HCT116 (cell line): ENCODE results near the gene IP6K3. TPM values are rescaled to one million over a fixed set of nuclear protein-coding genes. Genes with fewer than 3 reads are reported as not detected.

Experiments
- ATAC-seq: fragments of 200-7000 bp; cut with Tn5 transposase; 2 replicates; pipeline ENCODE4 v1.9.1; 2020; ENCODE audit warnings: mild to moderate bottlenecking, moderate library complexity
- BruUV-seq: library from RNA; stranded (reverse); fragments of 400-500 nt; replicated peaks from 2 replicates; lab custom pipeline; 2021; lab: Mats Ljungman, UMichigan
- CTCF ChIA-PET: fragments of 300-600 bp; sonication (Branson Sonifier 250); formaldehyde crosslinking; loops from one replicate; lab custom pipeline; 2021; ENCODE audit warnings: antibody characterized with exemption; lab: Charles Lee
- POLR2A ChIA-PET: fragments of 300-600, 350-600 bp; sonication (Branson Sonifier 250); formaldehyde crosslinking; loops from one replicate; lab custom pipeline; 2021; ENCODE audit warnings: antibody characterized with exemption; lab: Charles Lee
- RAD21 ChIA-PET, 2 experiments: fragments of 300-600 bp; sonication (Branson Sonifier 250); formaldehyde crosslinking; loops; one replicate each; lab custom pipeline; 2023; ENCODE audit warnings: low total read pairs in 2 of 2; ENCODE audit not compliant: uncharacterized antibody in 2 of 2, unreplicated experiment in 2 of 2, low non-redundant PET in 1 of 2; lab: Charles Lee
- DNase-seq: peaks from one replicate; pipeline ENCODE4 v3.0.0-alpha.2; 2010; ENCODE audit warnings: low read depth, low spot score
- H2AFZ ChIP-seq: fragments of 200-600 bp; shearing (Covaris generic), sonication (generic); 2 replicates; pipeline ENCODE4 v1.6.1; 2017; ENCODE audit warnings: low read depth, mixed run types, mixed read lengths, antibody characterized with exemption, low read length; ENCODE audit not compliant: poor library complexity, severe bottlenecking
- H3K27ac ChIP-seq: 2 replicates; pipeline ENCODE4 v1.5.1; 2012; ENCODE audit warnings: low read depth, low read length
- H3K27me3 ChIP-seq: fragments of 200-600 bp; sonication (generic); 2 replicates; pipeline ENCODE4 v1.6.1; 2016; ENCODE audit warnings: mixed run types, low read length, mixed read lengths; ENCODE audit not compliant: insufficient read depth
- H3K36me3 ChIP-seq, 2 experiments: fragments of 200-500 bp in 1 of 2; fragments of 200-600 bp in 1 of 2; sonication (Bioruptor generic) in 1 of 2; sonication (generic) in 1 of 2; 2 replicates each; pipeline versions ENCODE4 v1.5.1 to v1.6.1; 2014 to 2016; ENCODE audit warnings: low read length in 2 of 2, inconsistent platforms in 1 of 2, mixed read lengths in 1 of 2, mixed run types in 1 of 2; ENCODE audit not compliant: insufficient read depth in 2 of 2, control insufficient read depth in 1 of 2
- H3K4me1 ChIP-seq, 2 experiments: fragments of 200-600 bp in 1 of 2; sonication (generic) in 1 of 2; 2 replicates each; pipeline versions ENCODE4 v1.5.1 to v1.6.1; 2012 to 2017; ENCODE audit warnings: low read length in 2 of 2, inconsistent platforms in 1 of 2, mild to moderate bottlenecking in 1 of 2, mixed read lengths in 1 of 2, mixed run types in 1 of 2, moderate library complexity in 1 of 2; ENCODE audit not compliant: insufficient read depth in 2 of 2, control insufficient read depth in 1 of 2
- H3K4me2 ChIP-seq: fragments of 200-600 bp; sonication (generic); 2 replicates; pipeline ENCODE4 v1.6.1; 2017; ENCODE audit warnings: mixed run types, low read length, mixed read lengths
- H3K4me3 ChIP-seq, 2 experiments: fragments of 200-600 bp in 1 of 2; sonication (generic) in 1 of 2; replicated peaks in 1 of 2; 2 replicates each; pipeline ENCODE4 v1.5.1; 2011 to 2016; ENCODE audit warnings: low read length in 2 of 2, control low read depth in 1 of 2, low read depth in 1 of 2, mild to moderate bottlenecking in 1 of 2, mixed read lengths in 1 of 2, mixed run types in 1 of 2
- H3K79me2 ChIP-seq: fragments of 200-600 bp; sonication (generic); 2 replicates; pipeline ENCODE4 v1.6.1; 2017; ENCODE audit warnings: mild to moderate bottlenecking, mixed run types, low read length, moderate library complexity, mixed read lengths; ENCODE audit not compliant: insufficient read depth
- H3K9ac ChIP-seq: fragments of 200-600 bp; sonication (generic); 2 replicates; pipeline ENCODE4 v1.6.1; 2016; ENCODE audit warnings: low read length, mixed read lengths
- H3K9me2 ChIP-seq: fragments of 200-600 bp; sonication (generic), shearing (Covaris generic); 2 replicates; pipeline ENCODE4 v1.6.1; 2017; ENCODE audit warnings: mixed run types, mild to moderate bottlenecking, moderate library complexity; ENCODE audit not compliant: insufficient read depth
- H3K9me3 ChIP-seq, 2 experiments: fragments of 200-500 bp in 1 of 2; fragments of 200-600 bp in 1 of 2; sonication (Bioruptor generic) in 1 of 2; sonication (generic) in 1 of 2; 2 replicates each; pipeline ENCODE4 v1.6.1; 2014 to 2017; ENCODE audit warnings: low read length in 2 of 2, mixed read lengths in 2 of 2, inconsistent platforms in 1 of 2, low read depth in 1 of 2, mild to moderate bottlenecking in 1 of 2, mixed run types in 1 of 2, moderate library complexity in 1 of 2; ENCODE audit not compliant: control insufficient read depth in 1 of 2, insufficient read depth in 1 of 2
- H4K20me1 ChIP-seq: fragments of 200-600 bp; sonication (generic), shearing (Covaris generic); 2 replicates; pipeline ENCODE4 v1.6.1; 2017; ENCODE audit warnings: mixed run types, mild to moderate bottlenecking, moderate library complexity; ENCODE audit not compliant: insufficient read depth
- CBX3 ChIP-seq: IDR thresholded peaks from 2 replicates; pipeline ENCODE4 v1.6.1; 2012; ENCODE audit warnings: low read depth
- EGR1 ChIP-seq: IDR thresholded peaks from 2 replicates; pipeline ENCODE4 v1.6.1; 2012; ENCODE audit warnings: low read depth
- ELF1 ChIP-seq: IDR thresholded peaks from 2 replicates; pipeline ENCODE4 v1.6.1; 2012; ENCODE audit warnings: low read depth, borderline replicate concordance
- EZH2 ChIP-seq: fragments of 200-600 bp; sonication (generic); IDR thresholded peaks from 2 replicates; pipeline ENCODE4 v1.6.1; 2017; ENCODE audit warnings: antibody characterized with exemption, mixed run types
- EZH2phosphoT487 ChIP-seq: fragments of 200-600 bp; IDR thresholded peaks from 2 replicates; pipeline ENCODE4 v1.6.1; 2018; ENCODE audit warnings: antibody characterized with exemption, borderline replicate concordance
- FOSL1 ChIP-seq: IDR thresholded peaks from 2 replicates; pipeline ENCODE4 v1.6.1; 2012; ENCODE audit warnings: low read depth
- JUND ChIP-seq: IDR thresholded peaks from 2 replicates; pipeline ENCODE4 v1.6.1; 2012
- MAX ChIP-seq: IDR thresholded peaks from 2 replicates; pipeline ENCODE4 v1.6.1; 2012
- RAD21 ChIP-seq: IDR thresholded peaks from 2 replicates; pipeline ENCODE4 v1.6.1; 2012; ENCODE audit warnings: low read depth, mild to moderate bottlenecking
- SP1 ChIP-seq: IDR thresholded peaks from 2 replicates; pipeline ENCODE4 v1.6.1; 2012; ENCODE audit warnings: low read depth
- SRF ChIP-seq: IDR thresholded peaks from 2 replicates; pipeline ENCODE4 v1.6.1; 2012; ENCODE audit warnings: low read depth
- TCF7L2 ChIP-seq: IDR thresholded peaks from 2 replicates; pipeline ENCODE4 v1.7.0; 2011; ENCODE audit warnings: borderline replicate concordance, inconsistent platforms; ENCODE audit not compliant: insufficient read depth, insufficient read length; ENCODE audit errors: extremely low read depth
- YY1 ChIP-seq: IDR thresholded peaks from 2 replicates; pipeline ENCODE4 v1.6.1; 2011; ENCODE audit warnings: low read length, low read depth, moderate library complexity, mild to moderate bottlenecking; ENCODE audit not compliant: insufficient replicate concordance; ENCODE audit errors: extremely low read depth
- ZBTB33 ChIP-seq: IDR thresholded peaks from 2 replicates; pipeline ENCODE4 v1.6.1; 2011; ENCODE audit warnings: mild to moderate bottlenecking, low read length, moderate library complexity; ENCODE audit not compliant: insufficient replicate concordance; ENCODE audit errors: extremely low read depth
- ZFX ChIP-seq: fragments of 450-650 bp; IDR thresholded peaks from 2 replicates; pipeline ENCODE4 v1.6.1; 2017
- ZNF274 ChIP-seq: fragments of 200-500 bp; sonication (Bioruptor generic); IDR thresholded peaks from 2 replicates; pipeline ENCODE4 v1.6.1; 2014; ENCODE audit warnings: mild to moderate bottlenecking, low read depth, low read length, inconsistent platforms
- intact Hi-C: fragments of 100-400 bp; cut with micrococcal nuclease; formaldehyde crosslinking; loops from 2 replicates; pipeline ENCODE4 v1.10.0; 2022
- total RNA-seq: library from RNA; stranded (reverse); gene quantifications from one replicate; pipeline ENCODE4 v1.2.1, GENCODE V29; 2021; ENCODE audit not compliant: unreplicated experiment
- TF ChIP-seq, protein P1 (sequence below): IDR thresholded peaks from 2 replicates; pipeline ENCODE4 v1.6.1; 2012; ENCODE audit warnings: low read depth
- TF ChIP-seq, protein P2 (sequence below), 3 experiments: fragments of 200-600 bp in 1 of 3; sonication (generic) in 1 of 3; IDR thresholded peaks in 2 of 3; conservative IDR thresholded peaks in 1 of 3; 2 replicates each; pipeline ENCODE4 v1.5.1; 2012 to 2017; ENCODE audit warnings: low read depth in 2 of 3, low read length in 2 of 3, antibody characterized with exemption in 1 of 3, borderline replicate concordance in 1 of 3, control low read depth in 1 of 3, mild to moderate bottlenecking in 1 of 3, mixed read lengths in 1 of 3, mixed run types in 1 of 3, moderate library complexity in 1 of 3; ENCODE audit not compliant: insufficient read depth in 1 of 3
- TF ChIP-seq, protein P3 (sequence below): IDR thresholded peaks from 2 replicates; pipeline ENCODE4 v1.6.1; 2012

The IP6K3 gene
- total RNA-seq, 1 experiment from 2014 or later, result not detected

GRCh38 chr6:33718713-33719112 lies 28.0 kb downstream of the IP6K3 start:
- no peak overlapping the region for H2AFZ ChIP-seq
- DNase-seq (no peak), ATAC-seq (no peak)
- no TSS peak for BruUV-seq
- no peaks in the 10 kb centered on the region for H3K79me2 ChIP-seq
- intact Hi-C loops, result no loop called here
- ChIA-PET RAD21 (no interaction called here), POLR2A (no interaction called here), CTCF (interaction anchor here (0.6 kb wide), 1 partner anchor 585 kb away, joined by 3 read pairs; no protein-coding TSS in a partner anchor)
- no peak overlapping the region for H3K9ac ChIP-seq
- no peak overlapping the region for H3K4me2 ChIP-seq
- peaks cover 19 to 25% of the 10 kb centered on the region in 2 experiments for H3K4me1 ChIP-seq
- H3K36me3 ChIP-seq, result no peaks in the 10 kb centered on the region
- no peaks in the 10 kb centered on the region for H3K9me2 ChIP-seq
- peaks cover 23% of the 10 kb centered on the region for H3K27me3 ChIP-seq
- H3K9me3 ChIP-seq, result no peaks in the 10 kb centered on the region
- no peaks in the 10 kb centered on the region for H4K20me1 ChIP-seq
- H3K4me3 ChIP-seq, result no peak overlapping the region
- no peak overlapping the region for H3K27ac ChIP-seq
- no peak for TF ChIP-seq ZFX
- TF ChIP-seq ELF1, result no peak
- no peak for TF ChIP-seq CBX3
- TF ChIP-seq YY1, result no peak
- no peak for TF ChIP-seq SP1
- TF ChIP-seq, protein P1, sequence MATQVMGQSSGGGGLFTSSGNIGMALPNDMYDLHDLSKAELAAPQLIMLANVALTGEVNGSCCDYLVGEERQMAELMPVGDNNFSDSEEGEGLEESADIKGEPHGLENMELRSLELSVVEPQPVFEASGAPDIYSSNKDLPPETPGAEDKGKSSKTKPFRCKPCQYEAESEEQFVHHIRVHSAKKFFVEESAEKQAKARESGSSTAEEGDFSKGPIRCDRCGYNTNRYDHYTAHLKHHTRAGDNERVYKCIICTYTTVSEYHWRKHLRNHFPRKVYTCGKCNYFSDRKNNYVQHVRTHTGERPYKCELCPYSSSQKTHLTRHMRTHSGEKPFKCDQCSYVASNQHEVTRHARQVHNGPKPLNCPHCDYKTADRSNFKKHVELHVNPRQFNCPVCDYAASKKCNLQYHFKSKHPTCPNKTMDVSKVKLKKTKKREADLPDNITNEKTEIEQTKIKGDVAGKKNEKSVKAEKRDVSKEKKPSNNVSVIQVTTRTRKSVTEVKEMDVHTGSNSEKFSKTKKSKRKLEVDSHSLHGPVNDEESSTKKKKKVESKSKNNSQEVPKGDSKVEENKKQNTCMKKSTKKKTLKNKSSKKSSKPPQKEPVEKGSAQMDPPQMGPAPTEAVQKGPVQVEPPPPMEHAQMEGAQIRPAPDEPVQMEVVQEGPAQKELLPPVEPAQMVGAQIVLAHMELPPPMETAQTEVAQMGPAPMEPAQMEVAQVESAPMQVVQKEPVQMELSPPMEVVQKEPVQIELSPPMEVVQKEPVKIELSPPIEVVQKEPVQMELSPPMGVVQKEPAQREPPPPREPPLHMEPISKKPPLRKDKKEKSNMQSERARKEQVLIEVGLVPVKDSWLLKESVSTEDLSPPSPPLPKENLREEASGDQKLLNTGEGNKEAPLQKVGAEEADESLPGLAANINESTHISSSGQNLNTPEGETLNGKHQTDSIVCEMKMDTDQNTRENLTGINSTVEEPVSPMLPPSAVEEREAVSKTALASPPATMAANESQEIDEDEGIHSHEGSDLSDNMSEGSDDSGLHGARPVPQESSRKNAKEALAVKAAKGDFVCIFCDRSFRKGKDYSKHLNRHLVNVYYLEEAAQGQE, result no peak
- TF ChIP-seq FOSL1, result no peak
- TF ChIP-seq SRF, result no peak
- TF ChIP-seq EZH2, result no peak
- no peak for TF ChIP-seq TCF7L2
- TF ChIP-seq ZNF274, result no peak
- TF ChIP-seq, protein P2, sequence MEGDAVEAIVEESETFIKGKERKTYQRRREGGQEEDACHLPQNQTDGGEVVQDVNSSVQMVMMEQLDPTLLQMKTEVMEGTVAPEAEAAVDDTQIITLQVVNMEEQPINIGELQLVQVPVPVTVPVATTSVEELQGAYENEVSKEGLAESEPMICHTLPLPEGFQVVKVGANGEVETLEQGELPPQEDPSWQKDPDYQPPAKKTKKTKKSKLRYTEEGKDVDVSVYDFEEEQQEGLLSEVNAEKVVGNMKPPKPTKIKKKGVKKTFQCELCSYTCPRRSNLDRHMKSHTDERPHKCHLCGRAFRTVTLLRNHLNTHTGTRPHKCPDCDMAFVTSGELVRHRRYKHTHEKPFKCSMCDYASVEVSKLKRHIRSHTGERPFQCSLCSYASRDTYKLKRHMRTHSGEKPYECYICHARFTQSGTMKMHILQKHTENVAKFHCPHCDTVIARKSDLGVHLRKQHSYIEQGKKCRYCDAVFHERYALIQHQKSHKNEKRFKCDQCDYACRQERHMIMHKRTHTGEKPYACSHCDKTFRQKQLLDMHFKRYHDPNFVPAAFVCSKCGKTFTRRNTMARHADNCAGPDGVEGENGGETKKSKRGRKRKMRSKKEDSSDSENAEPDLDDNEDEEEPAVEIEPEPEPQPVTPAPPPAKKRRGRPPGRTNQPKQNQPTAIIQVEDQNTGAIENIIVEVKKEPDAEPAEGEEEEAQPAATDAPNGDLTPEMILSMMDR (IDR thresholded peaks at IDR 0.05 in 2 of 3, conservative IDR thresholded peaks at IDR 0.05 in 1 of 3; ENCODE audit: borderline replicate concordance in 1 of 3, insufficient read depth in 1 of 3, low read depth in 2 of 3, low read length in 2 of 3), result no peak
- TF ChIP-seq EGR1, result no peak
- TF ChIP-seq ZBTB33, result no peak
- TF ChIP-seq EZH2phosphoT487, result no peak
- TF ChIP-seq, protein P3, sequence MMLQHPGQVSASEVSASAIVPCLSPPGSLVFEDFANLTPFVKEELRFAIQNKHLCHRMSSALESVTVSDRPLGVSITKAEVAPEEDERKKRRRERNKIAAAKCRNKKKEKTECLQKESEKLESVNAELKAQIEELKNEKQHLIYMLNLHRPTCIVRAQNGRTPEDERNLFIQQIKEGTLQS, result no peak
- no peak for TF ChIP-seq JUND
- no peak for TF ChIP-seq MAX
- no peak for TF ChIP-seq RAD21
